PC-3 (cell line): ENCODE measurements around the gene EFEMP1. TPM values are rescaled to one million over a fixed set of nuclear protein-coding genes. Genes with fewer than 3 reads are reported as not detected.

Experiments
- ATAC-seq: fragments of 200-7000 bp; cut with Tn5 transposase; 2 replicates; pipeline ENCODE4 v1.9.1; 2020; ENCODE audit warnings: mild to moderate bottlenecking, moderate library complexity
- BruUV-seq: library from RNA; stranded (reverse); fragments of 400-500 nt; replicated peaks from 2 replicates; lab custom pipeline; 2021; lab: Mats Ljungman, UMichigan
- CTCF ChIA-PET: fragments of 300-600 bp; sonication (Branson Sonifier 250); formaldehyde crosslinking; loops from one replicate; lab custom pipeline; 2022; ENCODE audit warnings: antibody characterized with exemption; lab: Charles Lee
- POLR2A ChIA-PET: fragments of 300-600 bp; sonication (Branson Sonifier 250); formaldehyde crosslinking; loops from one replicate; lab custom pipeline; 2022; ENCODE audit warnings: antibody characterized with exemption; ENCODE audit not compliant: unreplicated experiment; lab: Charles Lee
- DNase-seq: peaks from one replicate; pipeline ENCODE4 v3.0.0-alpha.2; 2015
- H2AFZ ChIP-seq: fragments of 300-600 bp; sonication (generic); 2 replicates; pipeline ENCODE4 v1.6.0; 2016; ENCODE audit warnings: antibody characterized with exemption, low read length
- H3F3A ChIP-seq: fragments of 300-600 bp; sonication (generic); one replicate; pipeline ENCODE4 v1.6.0; 2017; ENCODE audit warnings: antibody characterized with exemption, low read length, control low read depth, mild to moderate bottlenecking; ENCODE audit not compliant: unreplicated experiment
- H3K27ac ChIP-seq: fragments of 300-600 bp; sonication (generic); 2 replicates; pipeline ENCODE4 v1.5.1; 2016; ENCODE audit warnings: mild to moderate bottlenecking, low read length
- H3K27me3 ChIP-seq: fragments of 300-600 bp; sonication (generic); 2 replicates; pipeline ENCODE4 v1.6.1; 2016; ENCODE audit warnings: low read length, mixed read lengths
- H3K36me3 ChIP-seq: fragments of 300-600 bp; sonication (generic); 2 replicates; pipeline ENCODE4 v1.6.1; 2016; ENCODE audit warnings: low read depth, mixed run types, low read length, mixed read lengths
- H3K4me1 ChIP-seq: fragments of 300-600 bp; sonication (generic); 2 replicates; pipeline ENCODE4 v1.5.1; 2016; ENCODE audit warnings: low read length; ENCODE audit not compliant: insufficient read depth
- H3K4me2 ChIP-seq: fragments of 300-600 bp; sonication (generic); 2 replicates; pipeline ENCODE4 v1.6.0; 2016; ENCODE audit warnings: low read length
- H3K4me3 ChIP-seq: fragments of 300-600 bp; sonication (generic); 2 replicates; pipeline ENCODE4 v1.5.1; 2016; ENCODE audit warnings: mild to moderate bottlenecking, low read length, mixed read lengths
- H3K79me2 ChIP-seq: fragments of 300-600 bp; sonication (generic); 2 replicates; pipeline ENCODE4 v1.6.1; 2017; ENCODE audit warnings: low read length, mixed read lengths
- H3K9ac ChIP-seq: fragments of 300-600 bp; sonication (generic); 2 replicates; pipeline ENCODE4 v1.6.0; 2016; ENCODE audit warnings: mild to moderate bottlenecking, low read length
- H3K9me2 ChIP-seq: fragments of 300-600 bp; sonication (generic); replicated peaks from 2 replicates; pipeline ENCODE4 v1.6.1; 2016; ENCODE audit warnings: mixed run types, low read length, mixed read lengths
- H3K9me3 ChIP-seq: fragments of 300-600 bp; sonication (generic); 2 replicates; pipeline ENCODE4 v1.6.1; 2016; ENCODE audit warnings: low read length, mixed read lengths
- H4K20me1 ChIP-seq: fragments of 300-600 bp; sonication (generic); 2 replicates; pipeline ENCODE4 v1.6.1; 2016; ENCODE audit warnings: low read length, mixed read lengths
- EZH2 ChIP-seq: fragments of 300-600 bp; sonication (generic); IDR thresholded peaks from one replicate; pipeline ENCODE4 v1.6.1; 2017; ENCODE audit warnings: antibody characterized with exemption, mild to moderate bottlenecking, low read length; ENCODE audit not compliant: unreplicated experiment
- EZH2phosphoT487 ChIP-seq: fragments of 300-600 bp; sonication (generic); IDR thresholded peaks from 2 replicates; pipeline ENCODE4 v1.6.1; 2018; ENCODE audit warnings: mild to moderate bottlenecking, antibody characterized with exemption, low read length, borderline replicate concordance
- intact Hi-C: fragments of 100-400 bp; cut with micrococcal nuclease; formaldehyde crosslinking; loops from 2 replicates; pipeline ENCODE4 v1.9.0; 2023
- total RNA-seq: library from RNA; depleted of rRNA; stranded (reverse); fragments of >200 nt; gene quantifications from 2 replicates; pipeline ENCODE4 v1.2.3, GENCODE V29; 2014
- TF ChIP-seq, protein P1 (sequence below): fragments of 300-600 bp; sonication (generic); conservative IDR thresholded peaks from 2 replicates; pipeline ENCODE4 v1.5.1; 2017; ENCODE audit warnings: antibody characterized with exemption, low read depth, mild to moderate bottlenecking, low read length

The EFEMP1 gene
- total RNA-seq, 1 experiment from 2014 or later = 59.6 TPM

DNA sequence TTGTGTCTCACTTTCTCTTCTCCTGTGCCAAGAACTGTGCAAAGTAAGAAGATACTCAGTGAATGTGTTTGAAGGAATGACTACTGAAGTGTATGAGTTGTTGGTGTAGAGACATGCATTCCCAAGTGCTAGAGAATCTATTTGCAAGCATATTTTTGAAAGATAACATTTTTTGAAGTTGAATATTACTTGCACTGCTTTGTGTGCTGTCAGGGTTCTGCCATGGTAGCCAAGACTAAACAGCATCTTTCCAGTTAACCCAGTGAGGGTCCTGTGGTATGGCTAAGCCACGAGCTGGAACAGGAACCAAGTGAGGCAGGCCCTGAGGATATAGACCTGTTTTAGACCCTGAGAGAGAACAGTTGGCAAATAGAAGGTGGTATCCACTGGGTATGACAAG is 35.2 kb upstream of the EFEMP1 start:
- DNase-seq (no peak), ATAC-seq (no peak)
- Histone ChIP-seq H3K4me2 (peak overlapping the region; percentile 61), H3K36me3 (no peaks in the 10 kb centered on the region), H4K20me1 (no peaks in the 10 kb centered on the region), H3K27ac (peak overlapping the region; percentile 53), H3K4me1 (peaks cover 35% of the 10 kb centered on the region), H3K9me3 (no peaks in the 10 kb centered on the region), H3K4me3 (no peak overlapping the region; the same call in 1 of the 2 replicates), H3K9me2 (no peaks in the 10 kb centered on the region), H2AFZ (peak overlapping the region; percentile 33), H3F3A (no peaks in the 10 kb centered on the region), H3K27me3 (no peaks in the 10 kb centered on the region), H3K9ac (no peak overlapping the region), H3K79me2 (no peaks in the 10 kb centered on the region)
- intact Hi-C loops = loop anchor here (2.0 kb wide), 1 partner anchor 116 kb away; no protein-coding TSS in a partner anchor
- ChIA-PET POLR2A (no interaction called here), CTCF (interaction anchor here (0.7 kb wide), 1 partner anchor 187 kb away, joined by 3 read pairs; no protein-coding TSS in a partner anchor)
- no TSS peak for BruUV-seq
- no peak for TF ChIP-seq EZH2
- TF ChIP-seq, protein P1, sequence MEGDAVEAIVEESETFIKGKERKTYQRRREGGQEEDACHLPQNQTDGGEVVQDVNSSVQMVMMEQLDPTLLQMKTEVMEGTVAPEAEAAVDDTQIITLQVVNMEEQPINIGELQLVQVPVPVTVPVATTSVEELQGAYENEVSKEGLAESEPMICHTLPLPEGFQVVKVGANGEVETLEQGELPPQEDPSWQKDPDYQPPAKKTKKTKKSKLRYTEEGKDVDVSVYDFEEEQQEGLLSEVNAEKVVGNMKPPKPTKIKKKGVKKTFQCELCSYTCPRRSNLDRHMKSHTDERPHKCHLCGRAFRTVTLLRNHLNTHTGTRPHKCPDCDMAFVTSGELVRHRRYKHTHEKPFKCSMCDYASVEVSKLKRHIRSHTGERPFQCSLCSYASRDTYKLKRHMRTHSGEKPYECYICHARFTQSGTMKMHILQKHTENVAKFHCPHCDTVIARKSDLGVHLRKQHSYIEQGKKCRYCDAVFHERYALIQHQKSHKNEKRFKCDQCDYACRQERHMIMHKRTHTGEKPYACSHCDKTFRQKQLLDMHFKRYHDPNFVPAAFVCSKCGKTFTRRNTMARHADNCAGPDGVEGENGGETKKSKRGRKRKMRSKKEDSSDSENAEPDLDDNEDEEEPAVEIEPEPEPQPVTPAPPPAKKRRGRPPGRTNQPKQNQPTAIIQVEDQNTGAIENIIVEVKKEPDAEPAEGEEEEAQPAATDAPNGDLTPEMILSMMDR = no peak
- TF ChIP-seq EZH2phosphoT487 = no peak

GRCh38 chr2:55957142-55957541 is 33.6 kb upstream of the EFEMP1 start:
- ChIA-PET POLR2A (no interaction called here), CTCF (no interaction called here)
- Histone ChIP-seq H3K27ac (no peak overlapping the region), H3K4me3 (no peak overlapping the region), H3K9ac (no peak overlapping the region), H3F3A (no peaks in the 10 kb centered on the region), H3K36me3 (no peaks in the 10 kb centered on the region), H3K9me2 (no peaks in the 10 kb centered on the region), H3K4me1 (peaks cover 35% of the 10 kb centered on the region), H3K9me3 (no peaks in the 10 kb centered on the region), H4K20me1 (no peaks in the 10 kb centered on the region), H3K27me3 (no peaks in the 10 kb centered on the region), H3K79me2 (no peaks in the 10 kb centered on the region), H3K4me2 (no peak overlapping the region), H2AFZ (no peak overlapping the region)
- BruUV-seq = no TSS peak
- no peak for TF ChIP-seq EZH2phosphoT487
- TF ChIP-seq, protein P1 = no peak
- no peak for TF ChIP-seq EZH2
- DNase-seq (no peak), ATAC-seq (no peak)
- intact Hi-C loops = no loop called here

- Histone ChIP-seq H3K9me3 (no peaks in the 10 kb centered on the region), H3K79me2 (no peaks in the 10 kb centered on the region), H4K20me1 (no peaks in the 10 kb centered on the region), H3F3A (no peaks in the 10 kb centered on the region), H2AFZ (no peak overlapping the region), H3K36me3 (no peaks in the 10 kb centered on the region), H3K4me1 (peaks cover 22% of the 10 kb centered on the region), H3K4me2 (no peak overlapping the region), H3K9me2 (no peaks in the 10 kb centered on the region), H3K27ac (no peak overlapping the region), H3K27me3 (no peaks in the 10 kb centered on the region), H3K9ac (no peak overlapping the region), H3K4me3 (no peak overlapping the region)
- no peak for DNase-seq
- TF ChIP-seq, protein P1 = no peak
- TF ChIP-seq EZH2 (no peak), EZH2phosphoT487 (no peak)
- no peak for ATAC-seq
- BruUV-seq = no TSS peak
- CTCF ChIA-PET = no interaction called here
- POLR2A ChIA-PET = no interaction called here
- intact Hi-C loops = no loop called here
These were observed 30.9 kb upstream of the EFEMP1 start for GRCh38 chr2:55954306-55955035.
